ENCODE results near the gene DAB1.

DNA sequence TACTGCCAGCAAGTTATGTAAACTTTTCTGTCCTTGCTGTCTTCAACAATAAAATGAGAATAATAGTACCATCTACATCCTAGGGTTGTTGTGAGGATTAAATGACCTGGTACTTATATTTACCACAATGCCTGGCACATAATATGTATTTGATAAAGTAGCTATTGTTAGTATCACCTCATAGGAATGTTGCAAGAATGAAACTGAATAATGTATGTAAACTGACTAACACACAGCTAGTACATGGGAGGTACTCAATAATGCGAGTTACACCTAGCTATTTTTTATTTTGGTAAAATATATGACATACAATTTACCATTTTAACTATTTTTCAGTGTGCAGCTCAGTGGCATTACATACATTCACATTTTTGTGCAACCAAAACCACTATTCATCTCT is 289.1 kb downstream of the DAB1 start:
- TF ChIP-seq CTCF (IDR thresholded peaks at IDR 0.05; ENCODE audit: low read length) (no peak), EZH2 (IDR thresholded peaks at IDR 0.05; ENCODE audit: borderline replicate concordance, low read length) (no peak)

Measured in OCI-LY1 (cell line).